HG03571 (cell line): Measurements from ENCODE around the gene ZMYND15.

ENCODE experiments used
- ATAC-seq: cut with Tn5 transposase; IDR thresholded peaks from one replicate; pipeline ENCODE4 v1.9.1; 2021; ENCODE audit not compliant: unreplicated experiment

Gene ZMYND15

DNA sequence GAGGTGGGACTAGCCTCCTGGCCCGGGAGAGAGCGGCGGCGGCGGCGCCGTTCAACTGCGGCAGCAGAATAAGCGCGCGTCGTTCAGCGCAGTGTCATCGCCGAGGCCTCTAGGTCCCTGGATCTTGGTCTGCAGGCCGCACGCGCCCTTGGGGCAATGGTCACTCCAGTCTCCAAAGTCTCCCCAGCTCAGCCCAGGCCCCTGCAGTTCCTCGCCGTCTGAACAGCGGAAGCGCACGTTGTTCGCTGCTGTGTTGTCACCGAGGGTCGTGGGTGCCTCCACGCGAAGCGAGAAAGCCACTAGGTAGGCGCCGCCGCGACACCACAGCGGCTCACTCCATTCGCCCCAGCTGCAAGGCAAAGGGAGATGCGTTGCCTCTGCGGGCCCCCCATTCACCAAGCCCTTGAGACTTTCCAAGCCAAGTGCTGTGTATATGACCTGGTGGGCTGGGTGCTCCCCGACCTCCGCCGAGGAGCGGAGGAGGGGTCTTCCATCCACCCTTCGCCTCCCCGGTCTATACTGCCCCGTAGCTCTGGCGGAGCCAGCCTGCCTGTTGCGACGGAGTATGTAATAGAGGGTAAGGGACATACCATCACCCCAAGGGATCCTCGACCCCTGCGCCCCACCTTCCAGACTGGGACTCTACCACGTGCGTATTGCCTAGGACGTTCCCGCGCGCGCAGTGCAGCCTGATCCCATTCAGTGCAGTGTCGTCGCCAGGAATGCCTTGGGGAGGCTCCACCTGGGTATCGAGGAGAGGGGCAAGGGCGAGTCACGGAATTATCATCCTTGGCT lies 45.9 kb downstream of the ZMYND15 start:
- no peak for ATAC-seq

DNA sequence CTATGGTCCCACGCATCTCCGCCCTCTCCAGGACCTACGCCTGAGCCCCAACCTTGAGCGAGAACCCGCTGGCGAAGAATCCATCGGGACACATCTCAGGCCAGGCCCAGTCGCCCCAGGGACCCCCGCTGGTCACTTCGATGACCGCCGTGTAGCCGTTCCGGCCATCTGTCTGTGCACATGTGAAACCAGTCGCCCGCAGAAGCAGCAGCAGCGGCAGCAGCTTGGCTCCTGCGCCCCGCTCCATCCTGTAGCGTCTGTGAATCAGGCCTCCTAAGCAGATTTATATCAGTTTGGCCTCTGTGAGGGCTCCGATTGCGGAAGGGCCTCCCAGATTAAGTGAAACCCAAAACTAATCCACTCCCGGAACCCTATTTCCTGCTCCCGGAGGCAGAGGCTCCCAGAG lies 46.5 kb downstream of the ZMYND15 start, which contains the start of gene VMO1:
VMO1 (minus strand) TSS at position 259 of the 406 bp plus-strand sequence; CDS start at position 247, 12 bp downstream.
- no peak for ATAC-seq

DNA sequence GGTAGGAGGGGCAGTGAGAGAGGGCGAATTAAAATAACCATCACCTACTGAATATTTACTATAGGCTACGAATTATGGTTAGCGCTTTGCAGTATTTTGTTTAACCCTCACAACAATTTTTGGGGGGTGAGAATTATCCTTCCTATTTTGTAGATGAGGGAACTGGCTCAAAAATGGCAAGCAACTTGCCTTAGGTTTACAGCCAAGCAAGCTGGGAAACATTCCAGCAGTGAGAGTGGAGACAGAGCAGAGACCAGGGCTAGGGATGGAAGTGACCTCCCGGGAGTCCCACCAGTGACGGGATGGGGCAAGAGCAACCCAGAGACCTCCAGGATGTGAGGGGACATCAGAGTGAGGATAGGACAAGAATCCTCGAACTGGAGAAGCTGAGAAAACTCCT lies 46.9 kb downstream of the ZMYND15 start:
- no peak for ATAC-seq

DNA sequence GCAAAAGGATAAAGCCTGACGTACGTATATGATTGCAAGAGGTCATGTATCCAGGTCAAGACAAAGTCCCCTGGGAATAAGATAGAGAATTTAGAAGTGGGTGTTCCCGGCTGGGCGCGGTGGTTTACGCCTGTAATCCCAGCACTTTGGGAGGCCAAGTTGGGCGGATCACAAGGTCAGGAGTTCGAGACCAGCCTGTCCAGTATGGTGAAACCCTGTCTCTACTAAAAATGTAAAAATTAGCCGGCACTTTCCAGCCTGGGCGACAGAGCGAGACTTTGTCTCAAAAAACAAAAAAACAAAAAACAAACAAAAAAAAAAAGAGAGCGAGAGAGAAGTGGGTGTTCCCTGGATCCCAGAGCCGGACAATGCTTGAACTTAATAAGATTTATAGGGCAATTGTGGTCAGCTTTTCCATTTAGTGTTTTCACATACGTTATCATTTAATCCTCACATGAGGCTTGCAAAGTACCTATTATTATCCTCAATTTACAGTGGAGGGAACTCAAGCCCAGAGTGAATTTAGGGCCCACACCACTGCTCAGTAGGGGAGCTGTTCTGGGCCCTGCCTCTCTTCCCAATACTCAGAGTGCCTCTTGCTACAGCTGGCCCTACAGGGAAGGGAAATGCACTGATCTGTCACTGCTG lies 48.6 kb downstream of the ZMYND15 start:
- no peak for ATAC-seq

DNA sequence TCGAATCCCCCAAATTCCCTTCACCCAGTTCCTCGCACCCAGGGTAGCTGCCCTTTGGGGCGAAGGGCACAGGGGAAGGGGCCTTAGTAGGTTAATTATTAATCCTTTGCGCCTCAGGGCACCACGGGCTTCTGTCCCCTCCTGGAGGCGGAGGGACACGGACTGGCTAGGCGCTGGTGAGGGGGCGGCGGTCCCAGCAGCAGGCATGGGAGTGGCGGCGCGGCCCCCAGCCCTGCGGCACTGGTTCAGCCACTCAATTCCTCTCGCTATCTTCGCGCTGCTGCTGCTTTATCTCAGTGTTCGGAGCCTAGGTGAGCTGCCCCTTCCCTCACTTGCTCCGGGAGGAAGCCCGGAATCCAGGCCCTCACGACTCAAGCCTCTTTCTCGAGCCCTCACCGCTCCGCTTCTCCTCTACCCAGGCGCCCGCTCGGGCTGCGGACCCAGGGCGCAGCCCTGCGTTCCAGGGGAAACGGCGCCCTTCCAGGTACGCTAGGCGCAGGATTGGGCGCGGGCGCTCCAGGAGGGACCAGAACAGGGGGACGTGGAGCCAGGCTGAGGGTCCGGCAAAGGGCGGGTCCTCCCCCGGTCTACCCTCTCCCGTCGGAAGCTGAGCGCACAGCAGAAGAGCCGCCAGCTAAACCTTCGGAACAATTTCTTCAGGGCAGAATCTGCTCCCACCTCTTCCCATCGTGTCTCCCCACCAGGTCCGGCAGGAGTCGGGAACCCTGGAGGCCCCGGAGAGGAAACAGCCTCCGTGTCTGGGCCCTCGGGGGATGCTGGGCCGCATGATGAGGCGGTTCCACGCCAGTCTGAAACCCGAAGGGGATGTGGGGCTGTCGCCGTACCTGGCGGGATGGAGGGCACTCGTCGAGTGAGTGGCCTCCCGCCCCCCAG lies 49.4 kb downstream of the ZMYND15 start, which contains the start of gene GLTPD2:
GLTPD2 (plus strand) TSS at position 158 of the 894 bp plus-strand sequence; CDS start at position 206, 48 bp downstream.
- no peak for ATAC-seq

DNA sequence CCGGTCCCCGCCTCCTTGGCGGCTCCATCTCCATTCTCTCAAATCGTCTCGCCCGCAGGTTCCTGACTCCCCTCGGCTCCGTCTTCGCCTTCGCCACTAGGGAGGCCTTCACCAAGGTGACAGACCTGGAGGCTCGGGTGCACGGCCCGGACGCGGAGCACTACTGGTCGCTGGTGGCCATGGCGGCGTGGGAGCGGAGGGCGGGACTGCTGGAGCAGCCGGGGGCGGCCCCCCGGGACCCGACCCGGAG lies 50.0 kb downstream of the ZMYND15 start:
- ATAC-seq, result no peak

DNA sequence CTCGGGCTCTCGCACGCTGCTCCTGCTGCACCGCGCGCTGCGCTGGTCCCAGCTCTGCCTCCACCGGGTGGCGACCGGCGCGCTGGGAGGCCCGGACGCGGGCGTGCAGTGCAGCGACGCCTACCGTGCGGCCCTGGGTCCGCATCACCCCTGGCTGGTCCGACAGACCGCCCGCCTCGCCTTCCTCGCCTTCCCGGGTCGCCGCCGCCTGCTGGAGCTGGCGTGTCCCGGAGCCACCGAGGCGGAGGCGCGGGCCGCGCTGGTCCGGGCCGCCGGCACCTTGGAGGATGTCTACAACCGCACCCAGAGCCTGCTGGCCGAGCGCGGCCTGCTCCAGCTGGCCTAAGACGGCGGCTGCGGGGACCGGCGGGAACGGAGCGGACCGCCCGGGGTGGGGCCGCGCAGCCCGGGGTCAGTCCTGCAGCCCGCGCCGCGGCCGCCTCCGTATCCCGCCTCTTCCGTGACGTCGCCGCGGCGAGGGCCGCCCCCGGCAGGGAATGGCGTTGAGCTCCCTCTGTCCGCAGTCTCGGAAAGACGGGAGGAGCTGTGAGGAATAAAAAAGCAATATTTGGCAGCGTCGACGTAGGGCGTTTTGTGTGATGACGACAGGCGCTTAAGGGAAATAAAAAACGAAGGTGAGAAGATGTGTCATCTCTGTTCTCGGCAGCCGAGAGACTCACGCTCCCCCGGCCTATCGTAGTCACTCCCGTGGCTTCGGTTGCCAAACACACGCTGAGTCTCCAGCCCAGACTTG lies 50.5 kb downstream of the ZMYND15 start:
- no peak for ATAC-seq

DNA sequence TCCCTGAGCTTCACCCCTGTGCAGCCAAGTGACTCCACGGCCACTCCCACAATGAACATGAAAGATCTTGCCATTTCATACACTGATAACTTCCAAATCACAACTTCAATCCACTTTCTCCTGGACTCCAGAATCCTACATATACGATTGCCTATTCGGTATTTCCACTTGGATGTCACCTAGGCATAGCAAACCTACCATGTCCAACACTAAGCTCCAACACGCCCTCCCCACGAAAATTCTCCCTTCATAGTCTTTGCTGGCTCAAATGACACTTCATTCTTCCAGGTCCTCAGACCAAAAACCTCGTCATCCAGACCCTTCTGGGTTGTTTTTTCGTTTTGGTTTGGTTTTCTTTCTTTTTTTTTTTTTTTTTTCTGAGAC lies 51.1 kb downstream of the ZMYND15 start:
- ATAC-seq, result no peak

DNA sequence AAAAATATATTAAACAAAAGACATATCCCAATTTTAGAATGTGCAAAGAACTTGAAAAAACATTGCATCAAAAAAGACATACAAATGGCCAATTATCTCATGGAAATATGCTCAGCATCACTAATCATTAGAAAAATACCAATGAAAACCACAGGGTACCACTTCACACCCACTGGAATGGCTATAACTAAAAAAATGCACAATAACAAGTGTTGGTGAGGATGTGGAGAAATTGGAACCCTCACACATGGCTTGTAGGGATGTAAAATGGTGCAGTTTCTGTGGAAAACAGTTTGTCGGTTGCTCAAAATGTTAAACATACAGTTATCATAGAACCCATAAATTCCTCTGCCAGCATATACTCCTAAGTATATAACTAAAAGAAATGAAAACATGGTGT lies 55.5 kb downstream of the ZMYND15 start:
- ATAC-seq, result no peak
